Measurements from ENCODE around the gene TMEM40.

GRCh38 chr3:12764171-12764776, 5.2 kb upstream of the TMEM40 start:
- TF ChIP-seq CTCF (IDR thresholded peaks at IDR 0.05) (no peak), POLR2A (IDR thresholded peaks at IDR 0.05) (no peak)

Data from thyroid gland (tissue), 4 donors.